Tibial nerve (tissue), 4 donors: ENCODE results near the gene CASP9.

Experiments used
- EP300 ChIP-seq, 2 donors: sonication (generic); formaldehyde crosslinking; IDR thresholded peaks; one replicate each; pipeline ENCODE4 v1.6.1; 2017; ENCODE audit warnings: antibody characterized with exemption in 2 of 2, mild to moderate bottlenecking in 1 of 2
- POLR2A ChIP-seq, 2 donors: fragments of 450-650 bp; IDR thresholded peaks; one replicate each; pipeline ENCODE4 v1.6.1; 2017; ENCODE audit warnings: antibody characterized with exemption in 2 of 2, mild to moderate bottlenecking in 2 of 2, moderate library complexity in 2 of 2
- TF ChIP-seq, protein P1 (sequence below), 5 experiments: fragments of 200-600 bp in 3 of 5; fragments of 450-650 bp in 2 of 5; sonication (generic) in 3 of 5; IDR thresholded peaks; one replicate each; pipeline ENCODE4 v1.5.1; 2016 to 2019; ENCODE audit warnings: antibody characterized with exemption in 5 of 5, mild to moderate bottlenecking in 3 of 5, moderate library complexity in 2 of 5

- TF ChIP-seq, protein P1, sequence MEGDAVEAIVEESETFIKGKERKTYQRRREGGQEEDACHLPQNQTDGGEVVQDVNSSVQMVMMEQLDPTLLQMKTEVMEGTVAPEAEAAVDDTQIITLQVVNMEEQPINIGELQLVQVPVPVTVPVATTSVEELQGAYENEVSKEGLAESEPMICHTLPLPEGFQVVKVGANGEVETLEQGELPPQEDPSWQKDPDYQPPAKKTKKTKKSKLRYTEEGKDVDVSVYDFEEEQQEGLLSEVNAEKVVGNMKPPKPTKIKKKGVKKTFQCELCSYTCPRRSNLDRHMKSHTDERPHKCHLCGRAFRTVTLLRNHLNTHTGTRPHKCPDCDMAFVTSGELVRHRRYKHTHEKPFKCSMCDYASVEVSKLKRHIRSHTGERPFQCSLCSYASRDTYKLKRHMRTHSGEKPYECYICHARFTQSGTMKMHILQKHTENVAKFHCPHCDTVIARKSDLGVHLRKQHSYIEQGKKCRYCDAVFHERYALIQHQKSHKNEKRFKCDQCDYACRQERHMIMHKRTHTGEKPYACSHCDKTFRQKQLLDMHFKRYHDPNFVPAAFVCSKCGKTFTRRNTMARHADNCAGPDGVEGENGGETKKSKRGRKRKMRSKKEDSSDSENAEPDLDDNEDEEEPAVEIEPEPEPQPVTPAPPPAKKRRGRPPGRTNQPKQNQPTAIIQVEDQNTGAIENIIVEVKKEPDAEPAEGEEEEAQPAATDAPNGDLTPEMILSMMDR (IDR thresholded peaks at IDR 0.05), result no peak
- TF ChIP-seq POLR2A (IDR thresholded peaks at IDR 0.05) (no peak), EP300 (IDR thresholded peaks at IDR 0.05) (no peak)
These were observed 7.0 kb upstream of the CASP9 start for GRCh38 chr1:15531003-15531402.
